Measurements from ENCODE around the gene EFCAB5.
"Not testable (repeated sequence)": the region's sequence is repeated elsewhere in the genome, so short reads cannot be mapped to it uniquely, and the experiment has no call there.

The EFCAB5 gene

DNA sequence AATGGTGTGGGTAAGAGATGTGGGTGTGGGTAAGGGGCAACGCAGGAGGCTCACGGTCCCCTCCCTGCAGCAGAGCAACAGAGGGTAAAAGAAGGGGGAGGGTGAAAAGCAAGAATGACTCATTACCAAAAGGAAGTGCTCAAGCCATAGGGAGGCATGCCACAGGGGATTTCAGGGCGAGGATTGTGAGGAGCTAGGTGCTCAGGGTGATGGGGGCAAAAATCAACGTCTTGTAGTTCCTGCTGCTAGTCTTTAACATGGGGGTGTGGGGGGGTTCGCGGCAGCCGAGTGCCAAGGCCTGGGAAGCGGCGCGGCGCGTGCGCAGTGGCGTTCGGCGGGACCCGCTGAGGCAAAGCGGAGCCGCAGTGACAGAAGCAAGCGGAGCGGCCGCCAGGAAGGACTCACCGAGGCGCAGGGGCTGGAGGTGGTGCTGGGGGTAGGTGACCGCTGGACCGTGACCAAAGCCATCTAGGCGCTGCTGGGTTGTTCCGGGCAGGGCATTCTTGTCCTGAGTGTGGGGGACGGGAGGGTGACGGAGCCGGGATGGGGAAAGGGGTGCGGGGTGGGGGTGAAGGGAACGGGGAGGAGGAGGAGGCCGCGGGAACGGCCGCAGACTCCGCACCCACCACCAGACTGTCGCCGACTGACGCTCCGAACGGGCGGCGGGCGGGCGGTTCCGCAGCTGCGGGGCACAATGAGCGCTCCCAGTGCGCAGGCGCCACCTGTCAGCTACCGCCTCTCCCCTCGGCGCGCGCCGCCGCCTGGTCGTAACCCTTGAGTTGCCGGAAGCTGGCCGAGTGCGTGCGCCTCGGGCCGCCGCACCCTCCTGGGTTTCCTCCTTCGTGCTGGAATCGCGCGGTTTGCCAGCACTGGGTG lies 11.7 kb upstream of the EFCAB5 start, which contains the start of gene SSH2:
Gene SSH2, minus strand, starts transcription at position 696 of the 876 bp plus-strand sequence. Its CDS starts 228 bp downstream, at position 468.
- peak within 1 kb of the TSS; percentile 78 for H3K9ac ChIP-seq (ENCODE audit: insufficient read length)
- H3K36me3 ChIP-seq (ENCODE audit: insufficient read depth, low read length): no peaks in the 10 kb centered on the region; the same call in 1 of the 2 replicates
- peak within 1 kb of the TSS; percentile 80 for H3K27ac ChIP-seq
- H3K4me3 ChIP-seq: peak within 1 kb of the TSS; percentile 97
- no peaks in the 10 kb centered on the region for H3K9me3 ChIP-seq (ENCODE audit: low read depth, low read length)
- TF ChIP-seq FOXP2 (optimal IDR thresholded peaks at IDR 0.05; ENCODE audit: control extremely low read depth, extremely low read length, insufficient read depth) (no peak), POLR2AphosphoS5 (IDR thresholded peaks at IDR 0.05; ENCODE audit: borderline replicate concordance, low read depth, low read length) (peak; percentile 70), EZH2 (IDR thresholded peaks at IDR 0.05) (no peak)
- DNase-seq (ENCODE audit: low read depth, low spot score): no peak

DNA sequence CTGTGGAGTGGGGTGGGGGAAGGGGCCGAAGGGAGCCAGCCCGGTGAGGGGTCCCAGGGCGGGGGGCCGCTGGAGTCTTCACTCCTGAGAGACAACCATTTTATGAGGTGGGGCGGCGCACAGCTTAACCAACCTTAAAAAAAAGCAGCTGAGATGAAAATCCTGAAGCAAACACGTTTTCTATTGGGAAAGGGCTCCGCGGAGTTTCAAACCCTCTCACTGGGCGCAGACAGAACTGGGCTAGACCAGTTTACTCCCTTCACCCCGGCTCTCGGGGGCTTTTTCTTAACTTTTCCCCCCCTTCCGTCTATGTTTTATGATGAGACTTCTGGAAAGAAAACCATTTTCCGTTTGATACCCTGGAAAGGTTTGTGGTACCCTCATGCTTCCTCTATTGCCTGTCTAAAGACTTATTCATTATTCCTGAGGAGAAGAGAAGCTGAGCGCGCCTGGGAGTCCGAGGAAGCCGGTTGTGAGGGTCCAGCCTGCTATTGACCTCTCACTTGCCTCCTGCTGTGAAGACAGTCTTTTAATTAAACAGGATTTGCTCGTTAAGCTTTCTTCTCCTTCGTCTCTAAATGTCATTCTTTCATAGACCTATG lies 10.9 kb upstream of the EFCAB5 start:
- peak overlapping the region; percentile 78 for H3K9ac ChIP-seq (ENCODE audit: insufficient read length)

DNA sequence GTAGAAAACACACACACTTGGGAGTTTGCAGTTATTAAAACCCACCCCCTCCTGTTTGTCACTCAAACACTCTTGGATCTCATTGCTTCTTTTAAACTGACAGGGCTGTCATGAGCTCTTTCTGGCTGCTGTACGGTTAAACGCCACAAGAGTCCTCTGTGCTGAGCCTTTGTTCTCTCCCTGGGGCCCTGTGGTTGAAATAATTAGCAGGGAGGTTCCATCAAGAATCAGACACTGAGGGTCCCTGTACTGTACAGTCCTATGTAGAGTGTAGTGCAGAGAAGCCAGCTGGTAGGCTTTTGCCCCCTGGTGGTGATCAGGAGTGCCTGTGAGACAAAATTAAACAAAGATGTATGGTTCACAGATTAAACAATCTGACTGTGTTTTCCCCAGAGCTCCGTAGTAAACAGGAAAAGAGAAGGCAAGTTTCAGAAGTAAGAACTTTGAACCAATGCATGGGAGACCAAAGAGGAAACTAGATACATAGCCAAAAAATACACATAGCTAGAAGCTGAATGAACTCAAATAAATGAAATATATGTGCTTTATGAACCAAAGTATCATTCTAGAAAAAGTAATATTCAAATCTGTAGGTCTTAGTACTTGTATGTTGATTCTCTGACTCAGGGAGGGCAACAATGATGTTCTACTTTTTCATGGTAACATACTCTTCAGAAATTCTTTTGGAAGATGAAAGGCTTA lies 10.1 kb upstream of the EFCAB5 start:
- no peaks in the 10 kb centered on the region for H3K9me3 ChIP-seq (ENCODE audit: low read depth, low read length)
- H3K27ac ChIP-seq: peak overlapping the region; percentile 48
- no peak for TF ChIP-seq EZH2 (IDR thresholded peaks at IDR 0.05)
- TF ChIP-seq POLR2AphosphoS5 (IDR thresholded peaks at IDR 0.05; ENCODE audit: borderline replicate concordance, low read depth, low read length): peak; percentile 48
- TF ChIP-seq FOXP2 (optimal IDR thresholded peaks at IDR 0.05; ENCODE audit: control extremely low read depth, extremely low read length, insufficient read depth): peak; percentile 91
- peak; percentile 84 for DNase-seq (ENCODE audit: low read depth, low spot score)
- peak overlapping the region; percentile 97 for H3K4me3 ChIP-seq
- H3K36me3 ChIP-seq (ENCODE audit: insufficient read depth, low read length): no peaks in the 10 kb centered on the region; the same call in 1 of the 2 replicates
- H3K9ac ChIP-seq (ENCODE audit: insufficient read length): peak overlapping the region; percentile 42

More for the DNA sequence above, 10.9 kb upstream of the EFCAB5 start:
- Histone ChIP-seq H3K27ac (peak overlapping the region; percentile 65), H3K4me3 (peak overlapping the region; percentile 97), H3K36me3 (ENCODE audit: insufficient read depth, low read length) (no peaks in the 10 kb centered on the region; the same call in 1 of the 2 replicates), H3K9me3 (ENCODE audit: low read depth, low read length) (no peaks in the 10 kb centered on the region)
- DNase-seq (ENCODE audit: low read depth, low spot score): no peak
- TF ChIP-seq POLR2AphosphoS5 (IDR thresholded peaks at IDR 0.05; ENCODE audit: borderline replicate concordance, low read depth, low read length) (no peak), FOXP2 (optimal IDR thresholded peaks at IDR 0.05; ENCODE audit: control extremely low read depth, extremely low read length, insufficient read depth) (no peak), EZH2 (IDR thresholded peaks at IDR 0.05) (no peak)

DNA sequence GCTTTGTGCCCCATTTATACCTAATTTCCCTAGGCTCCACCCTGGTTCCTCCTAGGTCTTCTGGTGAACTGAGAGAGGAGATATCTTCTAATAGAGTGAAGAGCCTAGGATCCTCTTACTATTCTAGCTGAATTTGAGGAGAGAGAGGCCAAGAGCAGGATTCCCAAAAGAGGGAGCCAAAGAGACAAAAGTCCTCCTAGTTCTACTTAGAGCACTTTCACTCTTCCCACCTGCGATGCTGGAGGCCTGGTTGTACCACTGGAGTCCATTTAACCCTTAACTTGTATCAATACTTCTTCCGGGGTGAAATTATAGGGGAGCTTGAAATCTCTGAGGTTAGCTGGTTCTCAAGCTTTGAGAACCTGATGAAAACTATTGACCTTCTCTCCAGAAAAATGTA lies 8.1 kb upstream of the EFCAB5 start:
- H3K36me3 ChIP-seq (ENCODE audit: insufficient read depth, low read length): no peaks in the 10 kb centered on the region
- H3K9ac ChIP-seq (ENCODE audit: insufficient read length): no peak overlapping the region
- TF ChIP-seq EZH2 (IDR thresholded peaks at IDR 0.05) (no peak), POLR2AphosphoS5 (IDR thresholded peaks at IDR 0.05; ENCODE audit: borderline replicate concordance, low read depth, low read length) (no peak), FOXP2 (optimal IDR thresholded peaks at IDR 0.05; ENCODE audit: control extremely low read depth, extremely low read length, insufficient read depth) (no peak)
- no peak for DNase-seq (ENCODE audit: low read depth, low spot score)
- H3K9me3 ChIP-seq (ENCODE audit: low read depth, low read length): no peaks in the 10 kb centered on the region
- H3K4me3 ChIP-seq: no peak overlapping the region
- H3K27ac ChIP-seq: no peak overlapping the region

DNA sequence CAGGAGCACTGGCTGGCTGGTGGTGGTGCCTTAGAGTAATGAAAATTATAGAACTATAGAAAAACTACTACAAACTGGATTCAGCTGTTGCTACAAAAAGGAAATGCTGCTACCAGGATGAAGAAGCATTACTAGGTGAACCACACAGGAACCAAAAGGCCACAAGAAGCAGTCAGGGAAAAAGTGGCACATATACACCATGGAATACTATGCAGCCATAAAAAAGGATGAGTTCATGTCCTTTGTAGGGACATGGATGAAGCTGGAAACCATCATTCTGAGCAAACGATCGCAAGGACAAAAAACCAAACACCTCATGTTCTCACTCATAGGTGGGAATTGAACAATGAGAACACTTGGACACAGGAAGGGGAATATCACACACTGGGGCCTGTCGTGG lies 5.5 kb upstream of the EFCAB5 start:
- H3K27ac ChIP-seq; H3K36me3 ChIP-seq (ENCODE audit: insufficient read depth, low read length); H3K9me3 ChIP-seq (ENCODE audit: low read depth, low read length); H3K9ac ChIP-seq (ENCODE audit: insufficient read length); H3K4me3 ChIP-seq; DNase-seq (ENCODE audit: low read depth, low spot score): not testable (repeated sequence)

DNA sequence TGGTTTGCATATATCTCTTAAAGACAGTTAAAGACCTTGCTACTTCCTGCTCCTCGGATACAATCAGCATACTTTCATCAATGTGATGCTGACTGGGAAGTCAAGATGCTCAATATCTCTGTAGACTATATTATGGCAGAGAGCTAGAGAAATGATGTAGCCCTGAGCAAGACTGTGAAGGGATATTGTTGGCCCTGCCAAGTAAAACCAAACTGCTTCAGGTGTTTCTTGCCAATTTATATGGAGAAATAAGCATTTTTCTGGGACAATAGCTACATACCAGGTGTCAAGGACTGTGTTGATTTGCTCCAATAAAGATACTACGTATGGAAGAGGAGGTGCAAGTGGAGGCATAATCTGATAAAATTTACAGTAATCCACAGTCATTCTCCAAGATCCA lies 4.7 kb upstream of the EFCAB5 start:
- TF ChIP-seq POLR2AphosphoS5 (IDR thresholded peaks at IDR 0.05; ENCODE audit: borderline replicate concordance, low read depth, low read length): no peak
- no peak for TF ChIP-seq FOXP2 (optimal IDR thresholded peaks at IDR 0.05; ENCODE audit: control extremely low read depth, extremely low read length, insufficient read depth)
- no peak for TF ChIP-seq EZH2 (IDR thresholded peaks at IDR 0.05)
- Histone ChIP-seq H3K9me3 (ENCODE audit: low read depth, low read length) (no peaks in the 10 kb centered on the region), H3K36me3 (ENCODE audit: insufficient read depth, low read length) (no peaks in the 10 kb centered on the region), H3K27ac (no peak overlapping the region), H3K4me3 (no peak overlapping the region), H3K9ac (ENCODE audit: insufficient read length) (no peak overlapping the region)
- no peak for DNase-seq (ENCODE audit: low read depth, low spot score)

DNA sequence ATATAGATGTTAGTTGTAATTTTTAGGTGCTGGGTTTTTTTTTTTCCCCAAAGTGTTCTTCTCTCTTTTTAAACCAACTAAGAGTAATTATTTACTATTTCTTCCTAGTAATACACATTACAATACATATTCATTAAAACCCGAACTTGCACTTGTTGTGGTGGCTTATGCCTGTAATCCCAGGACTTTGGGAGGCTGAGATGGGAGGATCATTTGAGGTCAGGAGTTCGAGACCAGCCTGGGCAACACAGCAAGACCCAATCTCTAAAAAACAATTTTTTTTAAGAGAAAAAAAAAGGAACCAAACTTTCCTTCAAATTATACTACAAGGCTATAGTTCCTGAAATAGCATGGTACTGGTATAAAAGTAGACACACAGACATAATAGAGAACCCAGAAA lies 3.8 kb downstream of the EFCAB5 start:
- DNase-seq (ENCODE audit: low read depth, low spot score): no peak
- Histone ChIP-seq H3K9ac (ENCODE audit: insufficient read length) (no peak overlapping the region), H3K9me3 (ENCODE audit: low read depth, low read length) (no peaks in the 10 kb centered on the region), H3K27ac (no peak overlapping the region), H3K4me3 (no peak overlapping the region), H3K36me3 (ENCODE audit: insufficient read depth, low read length) (no peaks in the 10 kb centered on the region)
- TF ChIP-seq POLR2AphosphoS5 (IDR thresholded peaks at IDR 0.05; ENCODE audit: borderline replicate concordance, low read depth, low read length) (no peak), EZH2 (IDR thresholded peaks at IDR 0.05) (no peak), FOXP2 (optimal IDR thresholded peaks at IDR 0.05; ENCODE audit: control extremely low read depth, extremely low read length, insufficient read depth) (no peak)

Measured in SK-N-MC (cell line).